OCI-LY3 (cell line): ENCODE data around the gene DVL3.

Source experiments
- H2AFZ ChIP-seq: fragments of 200-600, 300-600 bp; shearing (Covaris generic); 2 replicates; pipeline ENCODE4 v1.6.0; 2014; ENCODE audit warnings: antibody characterized with exemption, low read depth, low read length
- H3K27ac ChIP-seq: fragments of 200-600, 300-600 bp; sonication (generic); 2 replicates; pipeline ENCODE4 v1.5.1; 2014; ENCODE audit warnings: mild to moderate bottlenecking, low read length, moderate library complexity, mixed read lengths
- H3K27me3 ChIP-seq: fragments of 200-600, 300-600 bp; sonication (generic); 2 replicates; pipeline ENCODE4 v1.6.1; 2014; ENCODE audit warnings: low read depth, low read length, mixed read lengths
- H3K36me3 ChIP-seq: fragments of 200-600, 300-600 bp; sonication (generic); replicated peaks from 2 replicates; pipeline ENCODE3; 2014; ENCODE audit warnings: low read depth, low read length, mixed read lengths
- H3K4me1 ChIP-seq: fragments of 300-600, 200-600 bp; sonication (generic); 2 replicates; pipeline ENCODE4 v1.6.1; 2014; ENCODE audit warnings: low read length, mixed read lengths
- H3K4me2 ChIP-seq: fragments of 200-600, 300-600 bp; sonication (generic); 2 replicates; pipeline ENCODE4 v1.6.1; 2014; ENCODE audit warnings: low read length, mixed read lengths
- H3K4me3 ChIP-seq: fragments of 300-600, 200-600 bp; sonication (generic); 2 replicates; pipeline ENCODE4 v1.5.1; 2014; ENCODE audit warnings: antibody characterized with exemption, mild to moderate bottlenecking, low read length, moderate library complexity
- H3K79me2 ChIP-seq: fragments of 300-600, 200-600 bp; shearing (Covaris generic); 2 replicates; pipeline ENCODE4 v1.6.1; 2014; ENCODE audit warnings: mild to moderate bottlenecking, low read length, mixed read lengths
- H3K9ac ChIP-seq: fragments of 300-600, 200-600 bp; shearing (Covaris generic); 2 replicates; pipeline ENCODE4 v1.6.0; 2014; ENCODE audit warnings: mild to moderate bottlenecking, low read length, moderate library complexity
- H3K9me3 ChIP-seq: fragments of 200-600, 300-600 bp; shearing (Covaris generic); 2 replicates; pipeline ENCODE4 v1.6.1; 2014; ENCODE audit warnings: low read length, mixed read lengths; ENCODE audit not compliant: insufficient read depth
- H4K20me1 ChIP-seq: fragments of 200-600, 300-600 bp; sonication (generic); 2 replicates; pipeline ENCODE4 v1.6.1; 2016; ENCODE audit warnings: low read length, mixed read lengths; ENCODE audit not compliant: insufficient read depth
- EZH2phosphoT487 ChIP-seq: fragments of 200-600 bp; shearing (Covaris generic); IDR thresholded peaks from 2 replicates; pipeline ENCODE4 v1.6.1; 2018; ENCODE audit warnings: antibody characterized with exemption, mixed run types, low read depth
- TF ChIP-seq, protein P1 (sequence below): fragments of 200-600, 300-600 bp; sonication (generic); IDR thresholded peaks from 2 replicates; pipeline ENCODE4 v1.5.1; 2014; ENCODE audit warnings: antibody characterized with exemption, low read length, low read depth

DVL3 gene

GRCh38 chr3:184155644-184156521, 706 bp downstream of the DVL3 start:
- Histone ChIP-seq H3K36me3 (peaks cover 6% of the 10 kb centered on the region), H3K79me2 (peaks cover 45% of the 10 kb centered on the region), H3K4me1 (peaks cover 24% of the 10 kb centered on the region), H3K9ac (peak overlapping the region; percentile 93), H3K9me3 (no peaks in the 10 kb centered on the region), H3K27ac (peak overlapping the region; percentile 49), H3K27me3 (no peaks in the 10 kb centered on the region), H3K4me3 (peak overlapping the region; percentile 96), H4K20me1 (peaks cover 24% of the 10 kb centered on the region), H3K4me2 (peak overlapping the region; percentile 95), H2AFZ (peak overlapping the region; percentile 31; the same call in 1 of the 2 replicates)
- TF ChIP-seq EZH2phosphoT487: no peak
- TF ChIP-seq, protein P1, sequence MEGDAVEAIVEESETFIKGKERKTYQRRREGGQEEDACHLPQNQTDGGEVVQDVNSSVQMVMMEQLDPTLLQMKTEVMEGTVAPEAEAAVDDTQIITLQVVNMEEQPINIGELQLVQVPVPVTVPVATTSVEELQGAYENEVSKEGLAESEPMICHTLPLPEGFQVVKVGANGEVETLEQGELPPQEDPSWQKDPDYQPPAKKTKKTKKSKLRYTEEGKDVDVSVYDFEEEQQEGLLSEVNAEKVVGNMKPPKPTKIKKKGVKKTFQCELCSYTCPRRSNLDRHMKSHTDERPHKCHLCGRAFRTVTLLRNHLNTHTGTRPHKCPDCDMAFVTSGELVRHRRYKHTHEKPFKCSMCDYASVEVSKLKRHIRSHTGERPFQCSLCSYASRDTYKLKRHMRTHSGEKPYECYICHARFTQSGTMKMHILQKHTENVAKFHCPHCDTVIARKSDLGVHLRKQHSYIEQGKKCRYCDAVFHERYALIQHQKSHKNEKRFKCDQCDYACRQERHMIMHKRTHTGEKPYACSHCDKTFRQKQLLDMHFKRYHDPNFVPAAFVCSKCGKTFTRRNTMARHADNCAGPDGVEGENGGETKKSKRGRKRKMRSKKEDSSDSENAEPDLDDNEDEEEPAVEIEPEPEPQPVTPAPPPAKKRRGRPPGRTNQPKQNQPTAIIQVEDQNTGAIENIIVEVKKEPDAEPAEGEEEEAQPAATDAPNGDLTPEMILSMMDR: no peak

GRCh38 chr3:184156522-184156955, 1.4 kb downstream of the DVL3 start:
- Histone ChIP-seq H3K27me3 (no peaks in the 10 kb centered on the region), H3K4me3 (peak overlapping the region; percentile 96), H4K20me1 (peaks cover 25% of the 10 kb centered on the region), H2AFZ (no peak overlapping the region), H3K79me2 (peaks cover 46% of the 10 kb centered on the region), H3K9ac (peak overlapping the region; percentile 93), H3K27ac (peak overlapping the region; percentile 49), H3K9me3 (no peaks in the 10 kb centered on the region), H3K4me2 (peak overlapping the region; percentile 95), H3K4me1 (peaks cover 24% of the 10 kb centered on the region), H3K36me3 (peaks cover 6% of the 10 kb centered on the region)
- TF ChIP-seq EZH2phosphoT487: no peak
- TF ChIP-seq, protein P1: no peak

GRCh38 chr3:184157206-184157605, 2.0 kb downstream of the DVL3 start:
- Histone ChIP-seq H3K4me3 (peak overlapping the region; percentile 96), H3K4me1 (peaks cover 24% of the 10 kb centered on the region), H3K36me3 (peaks cover 6% of the 10 kb centered on the region), H3K9ac (peak overlapping the region; percentile 93), H3K27ac (no peak overlapping the region), H2AFZ (no peak overlapping the region), H3K4me2 (peak overlapping the region; percentile 95), H3K27me3 (no peaks in the 10 kb centered on the region), H3K9me3 (no peaks in the 10 kb centered on the region), H3K79me2 (peaks cover 46% of the 10 kb centered on the region), H4K20me1 (peaks cover 25% of the 10 kb centered on the region)
- TF ChIP-seq, protein P1: no peak
- no peak for TF ChIP-seq EZH2phosphoT487

DNA sequence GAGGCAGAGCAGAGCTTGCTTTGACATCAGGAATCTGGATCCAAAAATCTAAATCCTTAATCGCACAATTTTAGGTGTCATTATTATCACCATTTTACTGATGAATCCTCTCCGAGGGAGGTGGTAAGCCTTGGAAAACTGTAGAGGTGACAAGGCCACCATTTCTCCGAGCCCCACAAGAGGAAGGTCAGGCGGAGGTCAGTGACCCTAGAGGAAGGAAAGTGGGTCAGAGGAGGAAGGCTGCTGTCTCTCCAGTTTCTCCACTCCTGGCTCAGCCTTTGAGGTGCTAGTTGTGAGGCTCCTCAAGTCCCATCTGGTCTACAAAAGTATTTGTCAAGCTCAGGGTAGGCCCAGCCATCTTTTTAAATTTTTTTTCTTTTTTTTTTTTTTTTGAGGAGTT, 3.2 kb downstream of the DVL3 start:
- Histone ChIP-seq H3K27me3 (no peaks in the 10 kb centered on the region), H4K20me1 (peaks cover 25% of the 10 kb centered on the region), H3K9me3 (no peaks in the 10 kb centered on the region), H3K4me1 (peaks cover 24% of the 10 kb centered on the region), H3K27ac (no peak overlapping the region), H3K36me3 (peaks cover 6% of the 10 kb centered on the region), H3K79me2 (peaks cover 46% of the 10 kb centered on the region), H3K9ac (no peak overlapping the region), H3K4me2 (no peak overlapping the region), H3K4me3 (no peak overlapping the region), H2AFZ (no peak overlapping the region)
- TF ChIP-seq EZH2phosphoT487: no peak
- TF ChIP-seq, protein P1: no peak
